HFFc6 (cell line): ENCODE results near the gene PACS2. TPM values are rescaled to one million over a fixed set of nuclear protein-coding genes. Genes with fewer than 3 reads are reported as not detected.
A peak's percentile ranks its signal among the peaks of the same experiment; 100 is the strongest.

ENCODE experiments used
- DNase-seq: peaks from one replicate; pipeline ENCODE4 v3.0.0-alpha.2; 2018
- H3K27ac Mint-ChIP-seq: 2 replicates; pipeline ENCODE4 v1.8.0; 2020; ENCODE audit warnings: mild to moderate bottlenecking, mixed read lengths
- H3K27me3 Mint-ChIP-seq: 2 replicates; pipeline ENCODE4 v1.8.0; 2021; ENCODE audit warnings: mild to moderate bottlenecking, moderate library complexity, mixed read lengths; ENCODE audit not compliant: insufficient read depth
- H3K36me3 Mint-ChIP-seq: 2 replicates; pipeline ENCODE4 v1.8.0; 2021; ENCODE audit warnings: low read depth, mixed read lengths
- H3K4me1 Mint-ChIP-seq: 2 replicates; pipeline ENCODE4 v1.8.0; 2020; ENCODE audit warnings: low read depth, mixed read lengths
- H3K4me3 Mint-ChIP-seq: 2 replicates; pipeline ENCODE4 v1.8.0; 2020; ENCODE audit warnings: mild to moderate bottlenecking, moderate library complexity, mixed read lengths
- H3K9me3 Mint-ChIP-seq: 2 replicates; pipeline ENCODE4 v1.8.0; 2020; ENCODE audit warnings: mild to moderate bottlenecking, mixed read lengths
- CTCF ChIP-seq: fragments of 200-600 bp; sonication (generic); IDR thresholded peaks from 2 replicates; pipeline ENCODE4 v1.5.0; 2021; ENCODE audit warnings: antibody characterized with exemption, mild to moderate bottlenecking
- total RNA-seq, 6 experiments: library from RNA; stranded (reverse); fragmentation: NEBNext Ultra II Directional; extraction: Animal tissue kit (Norgen Biotek cat#: 25700); gene quantifications; 2 replicates in 1 of 6; 3 replicates in 5 of 6; pipeline ENCODE4 v1.2.3, GENCODE V29; 2021

The PACS2 gene
- total RNA-seq, 6 experiments from 2014 or later, result 33.5 to 38.5 (median 35.2) TPM

- H3K4me3 Mint-ChIP-seq, result no peak overlapping the region
- no peaks in the 10 kb centered on the region for H3K27me3 Mint-ChIP-seq
Measured at GRCh38 chr14:105385322-105385637, 70.7 kb downstream of the PACS2 start.

GRCh38 chr14:105385698-105386365 is 71.3 kb downstream of the PACS2 start:
- H3K36me3 Mint-ChIP-seq, result peaks cover 5% of the 10 kb centered on the region; the same call in 1 of the 2 replicates
- no peak overlapping the region for H3K4me3 Mint-ChIP-seq
- no peak for DNase-seq
- no peaks in the 10 kb centered on the region for H3K27me3 Mint-ChIP-seq
- TF ChIP-seq CTCF, result no peak
- no peak overlapping the region for H3K27ac Mint-ChIP-seq
- H3K9me3 Mint-ChIP-seq, result no peaks in the 10 kb centered on the region
- no peaks in the 10 kb centered on the region for H3K4me1 Mint-ChIP-seq

More at GRCh38 chr14:105385322-105385637, 70.7 kb downstream of the PACS2 start:
- H3K9me3 Mint-ChIP-seq, result no peaks in the 10 kb centered on the region
- no peak overlapping the region for H3K27ac Mint-ChIP-seq
- peaks cover 5% of the 10 kb centered on the region; the same call in 1 of the 2 replicates for H3K36me3 Mint-ChIP-seq
- no peak for DNase-seq
- no peak for TF ChIP-seq CTCF
- H3K4me1 Mint-ChIP-seq, result no peaks in the 10 kb centered on the region

- Mint-ChIP-seq H3K4me1 (no peaks in the 10 kb centered on the region), H3K27ac (no peak overlapping the region), H3K36me3 (peaks cover 5% of the 10 kb centered on the region; the same call in 1 of the 2 replicates), H3K4me3 (no peak overlapping the region), H3K9me3 (no peaks in the 10 kb centered on the region), H3K27me3 (no peaks in the 10 kb centered on the region)
- TF ChIP-seq CTCF, result 0 out of 2 replicates have a peak, but pooled peaks have one; percentile 27
- no peak for DNase-seq
Measured at GRCh38 chr14:105386581-105387529, 72.3 kb downstream of the PACS2 start.

- H3K27ac Mint-ChIP-seq, result no peak overlapping the region
- peaks cover 5% of the 10 kb centered on the region; the same call in 1 of the 2 replicates for H3K36me3 Mint-ChIP-seq
- H3K9me3 Mint-ChIP-seq, result no peaks in the 10 kb centered on the region
- no peak for DNase-seq
- H3K4me3 Mint-ChIP-seq, result no peak overlapping the region
- TF ChIP-seq CTCF, result no peak
- no peaks in the 10 kb centered on the region for H3K4me1 Mint-ChIP-seq
- no peaks in the 10 kb centered on the region; the same call in 1 of the 2 replicates for H3K27me3 Mint-ChIP-seq
Measured at GRCh38 chr14:105387530-105387922, 73.0 kb downstream of the PACS2 start.

- TF ChIP-seq CTCF, result no peak
Measured at GRCh38 chr14:105388110-105388951, 73.8 kb downstream of the PACS2 start.

More at GRCh38 chr14:105388110-105388951, 73.8 kb downstream of the PACS2 start:
- Mint-ChIP-seq H3K9me3 (no peaks in the 10 kb centered on the region), H3K27me3 (no peaks in the 10 kb centered on the region; the same call in 1 of the 2 replicates), H3K4me3 (no peak overlapping the region), H3K36me3 (peaks cover 5% of the 10 kb centered on the region; the same call in 1 of the 2 replicates), H3K4me1 (no peaks in the 10 kb centered on the region), H3K27ac (no peak overlapping the region)
- DNase-seq, result no peak
